Liver (tissue), 3 donors: ENCODE data around the gene ZNF484.

Experiments
- GABPA ChIP-seq, 2 donors: IDR thresholded peaks in 1 of 2; conservative IDR thresholded peaks in 1 of 2; 2 replicates each; pipeline ENCODE4 v1.6.1; 2016; ENCODE audit warnings: antibody characterized with exemption in 2 of 2, mild to moderate bottlenecking in 1 of 2, moderate library complexity in 1 of 2
- RAD21 ChIP-seq, 2 donors: IDR thresholded peaks; 2 replicates each; pipeline ENCODE4 v1.6.1; 2016; ENCODE audit warnings: antibody characterized with exemption in 2 of 2, mild to moderate bottlenecking in 2 of 2
- YY1 ChIP-seq: IDR thresholded peaks from 2 replicates; pipeline ENCODE4 v1.6.1; 2016; ENCODE audit warnings: antibody characterized with exemption, mild to moderate bottlenecking
- TF ChIP-seq, protein P1 (sequence below): fragments of 150-350 bp; IDR thresholded peaks from 2 replicates; pipeline ENCODE4 v1.5.1; 2017; ENCODE audit warnings: improper control_type of control experiment, low read depth, low read length; ENCODE audit not compliant: missing input control
- TF ChIP-seq, protein P2 (sequence below): IDR thresholded peaks from 2 replicates; pipeline ENCODE4 v1.6.1; 2016; ENCODE audit warnings: antibody characterized with exemption
- donor health status: healthy.
- donor health status: healthy.

DNA sequence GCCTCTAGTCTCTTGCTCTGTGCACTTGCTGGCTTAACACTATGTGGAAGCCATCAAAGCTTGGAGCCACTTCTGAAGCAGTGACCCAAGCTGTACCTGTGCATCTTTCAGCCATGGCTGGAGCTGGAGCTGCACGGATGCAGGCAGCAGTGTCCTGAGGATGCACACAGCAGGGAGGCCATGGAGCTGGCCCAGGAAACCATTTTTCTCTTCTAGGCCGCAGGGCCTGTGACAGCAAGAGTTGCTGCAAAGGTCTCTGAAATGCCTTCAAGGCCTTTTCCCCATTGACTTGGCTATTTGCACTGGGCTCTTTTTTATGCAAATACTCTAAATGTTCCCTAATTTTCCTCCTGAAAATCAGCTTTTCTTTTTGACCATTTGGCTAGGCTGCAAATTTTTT is 12.9 kb upstream of the ZNF484 start:
- TF ChIP-seq, protein P1, sequence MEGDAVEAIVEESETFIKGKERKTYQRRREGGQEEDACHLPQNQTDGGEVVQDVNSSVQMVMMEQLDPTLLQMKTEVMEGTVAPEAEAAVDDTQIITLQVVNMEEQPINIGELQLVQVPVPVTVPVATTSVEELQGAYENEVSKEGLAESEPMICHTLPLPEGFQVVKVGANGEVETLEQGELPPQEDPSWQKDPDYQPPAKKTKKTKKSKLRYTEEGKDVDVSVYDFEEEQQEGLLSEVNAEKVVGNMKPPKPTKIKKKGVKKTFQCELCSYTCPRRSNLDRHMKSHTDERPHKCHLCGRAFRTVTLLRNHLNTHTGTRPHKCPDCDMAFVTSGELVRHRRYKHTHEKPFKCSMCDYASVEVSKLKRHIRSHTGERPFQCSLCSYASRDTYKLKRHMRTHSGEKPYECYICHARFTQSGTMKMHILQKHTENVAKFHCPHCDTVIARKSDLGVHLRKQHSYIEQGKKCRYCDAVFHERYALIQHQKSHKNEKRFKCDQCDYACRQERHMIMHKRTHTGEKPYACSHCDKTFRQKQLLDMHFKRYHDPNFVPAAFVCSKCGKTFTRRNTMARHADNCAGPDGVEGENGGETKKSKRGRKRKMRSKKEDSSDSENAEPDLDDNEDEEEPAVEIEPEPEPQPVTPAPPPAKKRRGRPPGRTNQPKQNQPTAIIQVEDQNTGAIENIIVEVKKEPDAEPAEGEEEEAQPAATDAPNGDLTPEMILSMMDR = no peak
- TF ChIP-seq RAD21 (IDR thresholded peaks at IDR 0.05) (no peak), YY1 (no peak), GABPA (IDR thresholded peaks at IDR 0.05 in 1 of 2, conservative IDR thresholded peaks at IDR 0.05 in 1 of 2) (no peak)
- TF ChIP-seq, protein P2, sequence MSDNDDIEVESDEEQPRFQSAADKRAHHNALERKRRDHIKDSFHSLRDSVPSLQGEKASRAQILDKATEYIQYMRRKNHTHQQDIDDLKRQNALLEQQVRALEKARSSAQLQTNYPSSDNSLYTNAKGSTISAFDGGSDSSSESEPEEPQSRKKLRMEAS = no peak
